GM12878 (cell line): ENCODE data around the gene FOXG1. TPM values are rescaled to one million over a fixed set of nuclear protein-coding genes. Genes with fewer than 3 reads are reported as not detected.

Source experiments
- ATAC-seq: fragments of 200-7000 bp; cut with Tn5 transposase; 3 replicates; pipeline ENCODE4 v1.9.1; 2020; ENCODE audit warnings: mild to moderate bottlenecking, moderate library complexity
- BruUV-seq: library from RNA; stranded (reverse); fragments of 400-500 nt; replicated peaks from 2 replicates; lab custom pipeline; 2021; lab: Mats Ljungman, UMichigan
- CTCF ChIA-PET: fragments of 300-600 bp; sonication (Branson Sonifier 250); formaldehyde crosslinking; extraction: SDS; loops from one replicate; lab custom pipeline; 2021; ENCODE audit warnings: inconsistent platforms; lab: Yijun Ruan, JAX
- POLR2A ChIA-PET: fragments of 350-600 bp; formaldehyde crosslinking; extraction: SDS; loops from one replicate; lab custom pipeline; 2021; ENCODE audit warnings: inconsistent platforms; lab: Charles Lee
- RAD21 ChIA-PET: fragments of 300-600 bp; sonication (Branson Sonifier 250); formaldehyde crosslinking; loops from one replicate; lab custom pipeline; 2023; ENCODE audit warnings: antibody characterized with exemption; ENCODE audit not compliant: unreplicated experiment; lab: Charles Lee
- SMC1A ChIA-PET: fragments of 300-600 bp; sonication (Branson Sonifier 250); formaldehyde crosslinking; loops from one replicate; lab custom pipeline; 2023; ENCODE audit not compliant: unreplicated experiment, uncharacterized antibody; lab: Charles Lee
- DNase-seq: peaks from one replicate; pipeline ENCODE4 v3.0.0-alpha.2; 2011; ENCODE audit warnings: low read depth, low spot score
- FAIRE-seq: peaks from 3 replicates; lab custom pipeline; 2011; peaks lifted over from hg19 to GRCh38; lab: Jason Lieb, UNC
- H2AFZ ChIP-seq: 2 replicates; pipeline ENCODE4 v1.6.0; 2011; ENCODE audit warnings: low read depth, low read length, control low read depth; ENCODE audit not compliant: control insufficient read depth
- H3K27ac ChIP-seq: 2 replicates; pipeline ENCODE4 v1.5.1; 2011; ENCODE audit warnings: control low read depth; ENCODE audit not compliant: control insufficient read depth, insufficient read depth
- H3K27me3 ChIP-seq, 2 experiments: replicated peaks in 1 of 2; 2 replicates each; pipeline versions ENCODE4 v1.6.0 to v1.6.1; 2011; ENCODE audit warnings: low read length in 1 of 2; ENCODE audit not compliant: control insufficient read depth in 2 of 2, insufficient read depth in 2 of 2
- H3K36me3 ChIP-seq, 2 experiments: 2 replicates each; pipeline ENCODE4 v1.5.1; 2011; ENCODE audit warnings: low read length in 1 of 2; ENCODE audit not compliant: control insufficient read depth in 2 of 2, insufficient read depth in 2 of 2
- H3K4me1 ChIP-seq: 2 replicates; pipeline ENCODE4 v1.6.1; 2011; ENCODE audit warnings: mild to moderate bottlenecking, low read length, moderate library complexity, mixed read lengths; ENCODE audit not compliant: control insufficient read depth, insufficient read depth
- H3K4me2 ChIP-seq: 2 replicates; pipeline ENCODE4 v1.6.0; 2011; ENCODE audit warnings: control low read depth; ENCODE audit not compliant: control insufficient read depth, insufficient read depth
- H3K4me3 ChIP-seq: fragments of 200-600 bp; sonication (generic); 2 replicates; pipeline ENCODE4 v1.5.1; 2016
- H3K79me2 ChIP-seq: 2 replicates; pipeline ENCODE4 v1.6.0; 2011; ENCODE audit warnings: low read length; ENCODE audit not compliant: control insufficient read depth, insufficient read depth
- H3K9ac ChIP-seq: 2 replicates; pipeline ENCODE4 v1.8.0; 2011; ENCODE audit warnings: low read length, control low read depth, mixed read lengths; ENCODE audit not compliant: control insufficient read depth, insufficient read depth
- H3K9me3 ChIP-seq: replicated peaks from 3 replicates; pipeline ENCODE4 v1.5.1; 2011; ENCODE audit warnings: mild to moderate bottlenecking, low read length; ENCODE audit not compliant: control insufficient read depth, insufficient read depth
- H4K20me1 ChIP-seq: 2 replicates; pipeline ENCODE4 v1.6.0; 2011; ENCODE audit not compliant: control insufficient read depth, insufficient read depth
- CBFB ChIP-seq: IDR thresholded peaks from 2 replicates; pipeline ENCODE4 v1.6.1; 2016; ENCODE audit warnings: antibody characterized with exemption, low read depth
- CHD2 ChIP-seq: IDR thresholded peaks from 2 replicates; pipeline ENCODE4 v1.6.1; 2011; ENCODE audit warnings: low read depth, low read length, improper control_type of control experiment, borderline replicate concordance
- CREM ChIP-seq: IDR thresholded peaks from 2 replicates; pipeline ENCODE4 v1.6.1; 2014; ENCODE audit warnings: antibody characterized with exemption, low read depth
- DPF2 ChIP-seq: fragments of 450-650 bp; IDR thresholded peaks from 2 replicates; pipeline ENCODE4 v1.6.1; 2017; ENCODE audit warnings: mild to moderate bottlenecking
- HDAC2 ChIP-seq: fragments of 200-600 bp; sonication (generic); IDR thresholded peaks from 2 replicates; pipeline ENCODE4 v1.6.1; 2017
- MEF2B ChIP-seq: fragments of 450-650 bp; IDR thresholded peaks from 2 replicates; pipeline ENCODE4 v1.6.1; 2018; ENCODE audit warnings: mild to moderate bottlenecking, moderate library complexity; ENCODE audit not compliant: partially characterized antibody, poor library complexity, severe bottlenecking
- MYB ChIP-seq: fragments of 150-350 bp; IDR thresholded peaks from 2 replicates; pipeline ENCODE4 v1.6.1; 2014; ENCODE audit warnings: mild to moderate bottlenecking, low read depth, low read length, borderline replicate concordance
- MYC ChIP-seq: IDR thresholded peaks from 2 replicates; pipeline ENCODE4 v1.6.1; 2011; ENCODE audit warnings: mild to moderate bottlenecking, low read length, moderate library complexity, inconsistent platforms; ENCODE audit not compliant: insufficient read depth, insufficient replicate concordance, insufficient read length, severe bottlenecking
- POLR2AphosphoS2 ChIP-seq: IDR thresholded peaks from 2 replicates; pipeline ENCODE4 v1.6.1; 2011; ENCODE audit warnings: low read depth, mild to moderate bottlenecking, low read length, improper control_type of control experiment, moderate library complexity
- POU2F2 ChIP-seq: IDR thresholded peaks from 3 replicates; pipeline ENCODE4 v1.6.1; 2011; ENCODE audit warnings: low read depth, mild to moderate bottlenecking, low read length, borderline replicate concordance
- RBBP5 ChIP-seq: fragments of 200-600 bp; sonication (generic); conservative IDR thresholded peaks from 2 replicates; pipeline ENCODE4 v1.6.1; 2016
- SIN3A ChIP-seq: IDR thresholded peaks from 2 replicates; pipeline ENCODE4 v1.6.1; 2012; ENCODE audit warnings: low read depth, low read length, improper control_type of control experiment
- SMC3 ChIP-seq: IDR thresholded peaks from 2 replicates; pipeline ENCODE4 v1.6.1; 2011; ENCODE audit warnings: low read length, improper control_type of control experiment, borderline replicate concordance
- ZSCAN29 ChIP-seq: fragments of 450-650 bp; IDR thresholded peaks from 2 replicates; pipeline ENCODE4 v1.6.1; 2017; ENCODE audit warnings: mild to moderate bottlenecking, moderate library complexity
- WGBS: methylation state at CpG from one replicate; pipeline ENCODE4 v1.1.6; 2016; ENCODE audit warnings: low lambda C conversion rate; ENCODE audit not compliant: insufficient replicate concordance, insufficient coverage; ENCODE audit errors: missing lambda C conversion rate; 5-methylcytosine and 5-hydroxymethylcytosine counted together
- in situ Hi-C: fragments of 300-500 bp; cut with MboI; formaldehyde crosslinking; loops from 9 replicates; pipeline ENCODE4 v1.14.3; 2018; ENCODE audit warnings: mixed read lengths
- intact Hi-C: fragments of 100-400 bp; cut with micrococcal nuclease; formaldehyde crosslinking; loops from one replicate; pipeline ENCODE4 v1.14.2; 2022; ENCODE audit not compliant: unreplicated experiment
- polyA plus RNA-seq, 11 experiments: library from polyadenylated mRNA; depleted of rRNA in 4 of 11; unstranded in 6 of 11; stranded (reverse) in 5 of 11; fragments of >200 nt; fragmentation: Nextera tagmentation in 4 of 11; fragmentation: Illumina TruSeq in 1 of 11; extraction: Ambion mirVana in 4 of 11; extraction: Trizol in 1 of 11; gene quantifications; 1 replicate in 1 of 11; 2 replicates in 10 of 11; pipeline versions ENCODE4 v1.2.1 to v1.2.3, GENCODE V29; 2011 to 2016; ENCODE audit warnings: inconsistent platforms in 2 of 11, missing spikeins in 2 of 11, low read depth in 1 of 11
- total RNA-seq, 4 experiments: library from RNA; depleted of rRNA in 3 of 4; stranded (reverse); fragments of >200 nt in 3 of 4; fragmentation: Illumina TruSeq in 1 of 4; extraction: Trizol in 1 of 4; gene quantifications; 2 replicates each; pipeline versions ENCODE4 v1.2.1 to v1.2.3, GENCODE V29; 2013 to 2021

The FOXG1 gene
- total and polyA plus RNA-seq, 10 of the 15 experiments (the other 5 are each of a cell fraction or from before 2014, with no cell fraction given), result 0.04 to 0.44 (median 0.06) TPM; not detected in 1

- Histone ChIP-seq H3K4me3 (no peak overlapping the region), H3K79me2 (no peaks in the 10 kb centered on the region), H3K9ac (no peak overlapping the region), H3K27me3 (no peaks in the 10 kb centered on the region), H3K4me2 (no peak overlapping the region), H3K36me3 (no peaks in the 10 kb centered on the region), H2AFZ (no peak overlapping the region), H4K20me1 (no peaks in the 10 kb centered on the region), H3K9me3 (peaks cover 6% of the 10 kb centered on the region; the same call in 1 of the 3 replicates), H3K27ac (no peak overlapping the region), H3K4me1 (peaks cover 4% of the 10 kb centered on the region; the same call in 1 of the 2 replicates)
- no TSS peak for BruUV-seq
- TF ChIP-seq HDAC2, result no peak
- TF ChIP-seq RBBP5, result no peak
- no peak for TF ChIP-seq MYB
- TF ChIP-seq POLR2AphosphoS2, result no peak
- no peak for TF ChIP-seq MYC
- TF ChIP-seq CREM, result no peak
- TF ChIP-seq CHD2, result no peak
- TF ChIP-seq DPF2, result no peak
- TF ChIP-seq POU2F2, result no peak
- no peak for TF ChIP-seq SMC3
- no peak for TF ChIP-seq ZSCAN29
- no peak for TF ChIP-seq MEF2B
- no peak for TF ChIP-seq SIN3A
- TF ChIP-seq CBFB, result no peak
- ChIA-PET RAD21 (no interaction called here), POLR2A (no interaction called here), SMC1A (no interaction called here), CTCF (no interaction called here)
- WGBS, result 29% methylated on average over 4 of the region's 4 CpGs
- in situ Hi-C loops, result no loop called here
- intact Hi-C loops, result no loop called here
- DNase-seq, result no peak
- FAIRE-seq, result no peak
- no peak for ATAC-seq
Observed at GRCh38 chr14:28783664-28784063, 17.1 kb downstream of the FOXG1 start.
